Kidney epithelial cell (primary cell): ENCODE measurements around the gene GLRA2. TPM values are rescaled to one million over a fixed set of nuclear protein-coding genes. Genes with fewer than 3 reads are reported as not detected.

Experiments used
- DNase-seq: peaks from one replicate; pipeline ENCODE4 v3.0.0-alpha.2; 2010; ENCODE audit warnings: low read depth
- H3K27me3 ChIP-seq: 2 replicates; pipeline ENCODE4 v1.6.0; 2011; ENCODE audit warnings: low read length; ENCODE audit not compliant: control insufficient read depth, insufficient read depth
- H3K36me3 ChIP-seq: 2 replicates; pipeline ENCODE4 v1.5.1; 2011; ENCODE audit warnings: low read length; ENCODE audit not compliant: control insufficient read depth, insufficient read depth
- H3K4me3 ChIP-seq: 2 replicates; pipeline ENCODE4 v1.5.1; 2011; ENCODE audit warnings: low read depth, mild to moderate bottlenecking, control low read depth, low read length
- total RNA-seq: library from RNA; depleted of rRNA; stranded (reverse); fragments of >200 nt; gene quantifications from 2 replicates; pipeline ENCODE4 v1.2.3, GENCODE V29; 2015
- TF ChIP-seq, protein P1 (sequence below): IDR thresholded peaks from 2 replicates; pipeline ENCODE4 v1.5.1; 2011; ENCODE audit warnings: mild to moderate bottlenecking, moderate library complexity, low read length, control low read depth, inconsistent platforms; ENCODE audit not compliant: insufficient read depth, poor library complexity, severe bottlenecking

The GLRA2 gene
- total RNA-seq, 1 donor from 2014 or later, result not detected

GRCh38 chrX:14775416-14775815, 246.1 kb downstream of the GLRA2 start:
- DNase-seq, result no peak
- Histone ChIP-seq H3K36me3 (no peaks in the 10 kb centered on the region), H3K4me3 (no peak overlapping the region), H3K27me3 (no peaks in the 10 kb centered on the region)
- TF ChIP-seq, protein P1, sequence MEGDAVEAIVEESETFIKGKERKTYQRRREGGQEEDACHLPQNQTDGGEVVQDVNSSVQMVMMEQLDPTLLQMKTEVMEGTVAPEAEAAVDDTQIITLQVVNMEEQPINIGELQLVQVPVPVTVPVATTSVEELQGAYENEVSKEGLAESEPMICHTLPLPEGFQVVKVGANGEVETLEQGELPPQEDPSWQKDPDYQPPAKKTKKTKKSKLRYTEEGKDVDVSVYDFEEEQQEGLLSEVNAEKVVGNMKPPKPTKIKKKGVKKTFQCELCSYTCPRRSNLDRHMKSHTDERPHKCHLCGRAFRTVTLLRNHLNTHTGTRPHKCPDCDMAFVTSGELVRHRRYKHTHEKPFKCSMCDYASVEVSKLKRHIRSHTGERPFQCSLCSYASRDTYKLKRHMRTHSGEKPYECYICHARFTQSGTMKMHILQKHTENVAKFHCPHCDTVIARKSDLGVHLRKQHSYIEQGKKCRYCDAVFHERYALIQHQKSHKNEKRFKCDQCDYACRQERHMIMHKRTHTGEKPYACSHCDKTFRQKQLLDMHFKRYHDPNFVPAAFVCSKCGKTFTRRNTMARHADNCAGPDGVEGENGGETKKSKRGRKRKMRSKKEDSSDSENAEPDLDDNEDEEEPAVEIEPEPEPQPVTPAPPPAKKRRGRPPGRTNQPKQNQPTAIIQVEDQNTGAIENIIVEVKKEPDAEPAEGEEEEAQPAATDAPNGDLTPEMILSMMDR, result no peak

GRCh38 chrX:14776901-14777300, 247.6 kb downstream of the GLRA2 start:
- no peak for DNase-seq
- no peaks in the 10 kb centered on the region for H3K36me3 ChIP-seq
- TF ChIP-seq, protein P1, result no peak
- no peaks in the 10 kb centered on the region for H3K27me3 ChIP-seq
- no peak overlapping the region for H3K4me3 ChIP-seq

GRCh38 chrX:14777525-14777924, 248.2 kb downstream of the GLRA2 start:
- H3K27me3 ChIP-seq, result no peaks in the 10 kb centered on the region
- no peak for DNase-seq
- TF ChIP-seq, protein P1, result no peak
- H3K4me3 ChIP-seq, result no peak overlapping the region
- H3K36me3 ChIP-seq, result no peaks in the 10 kb centered on the region

GRCh38 chrX:14779580-14779979, 250.2 kb downstream of the GLRA2 start:
- no peak for DNase-seq
- TF ChIP-seq, protein P1, result no peak
- no peaks in the 10 kb centered on the region for H3K27me3 ChIP-seq

More at GRCh38 chrX:14779580-14779979, 250.2 kb downstream of the GLRA2 start:
- no peaks in the 10 kb centered on the region for H3K36me3 ChIP-seq
- no peak overlapping the region for H3K4me3 ChIP-seq
